SK-N-SH (cell line): ENCODE results near the gene USP47. TPM values are rescaled to one million over a fixed set of nuclear protein-coding genes. Genes with fewer than 3 reads are reported as not detected.
A peak's percentile ranks its signal among the peaks of the same experiment; 100 is the strongest.

ENCODE experiments used
- CTCF ChIA-PET: fragments of 300-600, 350-600 bp; formaldehyde crosslinking; extraction: SDS; loops from one replicate; lab custom pipeline; 2021; lab: Yijun Ruan, JAX
- POLR2A ChIA-PET: fragments of 350-600 bp; sonication (Branson Sonifier 250); formaldehyde crosslinking; extraction: SDS; loops from one replicate; lab custom pipeline; 2020; ENCODE audit warnings: antibody characterized with exemption, inconsistent platforms; lab: Yijun Ruan, JAX
- DNase-seq: peaks from one replicate; pipeline ENCODE4 v3.0.0; 2012
- H2AFZ ChIP-seq: fragments of 200-600 bp; sonication (generic); 2 replicates; pipeline ENCODE4 v1.8.1; 2016; ENCODE audit warnings: antibody characterized with exemption, mild to moderate bottlenecking, low read depth
- H3F3A ChIP-seq: fragments of 200-600 bp; sonication (generic); replicated peaks from 2 replicates; pipeline ENCODE3; 2016; ENCODE audit warnings: antibody characterized with exemption, mild to moderate bottlenecking; ENCODE audit not compliant: insufficient read depth
- H3K27ac ChIP-seq, 2 experiments: fragments of 200-500 bp in 1 of 2; fragments of 200-600 bp in 1 of 2; sonication (Bioruptor generic) in 1 of 2; sonication (generic), shearing (Covaris generic) in 1 of 2; 2 replicates each; pipeline versions ENCODE4 v1.5.1 to v1.6.1; 2014 to 2016; ENCODE audit warnings: low read depth in 2 of 2, inconsistent platforms in 1 of 2, low read length in 1 of 2, mild to moderate bottlenecking in 1 of 2, mixed read lengths in 1 of 2
- H3K27me3 ChIP-seq: fragments of 200-600 bp; sonication (generic), shearing (Covaris generic); 2 replicates; pipeline ENCODE4 v1.6.1; 2016; ENCODE audit warnings: mixed run types; ENCODE audit not compliant: insufficient read depth
- H3K36me3 ChIP-seq, 2 experiments: fragments of 200-500 bp in 1 of 2; fragments of 200-600 bp in 1 of 2; sonication (Bioruptor generic) in 1 of 2; sonication (generic) in 1 of 2; replicated peaks in 1 of 2; 2 replicates each; pipeline versions ENCODE3 to v1.5.1; 2014 to 2016; ENCODE audit warnings: low read length in 1 of 2, mild to moderate bottlenecking in 1 of 2; ENCODE audit not compliant: insufficient read depth in 2 of 2, control insufficient read depth in 1 of 2
- H3K4me1 ChIP-seq, 2 experiments: fragments of 200-500 bp in 1 of 2; fragments of 200-600 bp in 1 of 2; sonication (Bioruptor generic) in 1 of 2; sonication (generic), shearing (Covaris generic) in 1 of 2; 2 replicates each; pipeline versions ENCODE4 v1.5.1 to v1.6.1; 2014 to 2016; ENCODE audit warnings: low read depth in 1 of 2, low read length in 1 of 2, mixed run types in 1 of 2; ENCODE audit not compliant: insufficient read depth in 2 of 2, control insufficient read depth in 1 of 2
- H3K4me2 ChIP-seq: fragments of 200-600 bp; sonication (generic), shearing (Covaris generic); 2 replicates; pipeline ENCODE4 v1.6.1; 2017; ENCODE audit warnings: mixed run types
- H3K4me3 ChIP-seq, 2 experiments: fragments of 200-500 bp in 1 of 2; fragments of 200-600 bp in 1 of 2; sonication (Bioruptor generic) in 1 of 2; sonication (generic), shearing (Covaris generic) in 1 of 2; 2 replicates each; pipeline versions ENCODE4 v1.5.1 to v1.8.1; 2014 to 2016; ENCODE audit warnings: low read depth in 2 of 2, inconsistent platforms in 1 of 2, low read length in 1 of 2, mild to moderate bottlenecking in 1 of 2, mixed read lengths in 1 of 2, moderate library complexity in 1 of 2
- H3K79me2 ChIP-seq: fragments of 200-600 bp; sonication (generic); 2 replicates; pipeline ENCODE4 v1.8.1; 2017; ENCODE audit warnings: mild to moderate bottlenecking; ENCODE audit not compliant: insufficient read depth
- H3K9ac ChIP-seq: fragments of 200-600 bp; sonication (generic); 2 replicates; pipeline ENCODE4 v1.6.1; 2017; ENCODE audit warnings: mixed run types
- H3K9me2 ChIP-seq: fragments of 200-600 bp; sonication (generic); 2 replicates; pipeline ENCODE4 v1.6.1; 2017; ENCODE audit warnings: mixed run types
- H3K9me3 ChIP-seq: fragments of 200-600 bp; sonication (generic); 2 replicates; pipeline ENCODE4 v1.6.1; 2017; ENCODE audit warnings: mixed run types, mild to moderate bottlenecking, moderate library complexity
- H4K20me1 ChIP-seq: fragments of 200-600 bp; sonication (generic); 2 replicates; pipeline ENCODE4 v1.6.1; 2017; ENCODE audit warnings: mild to moderate bottlenecking, mixed run types; ENCODE audit not compliant: insufficient read depth
- FOSL2 ChIP-seq: IDR thresholded peaks from 2 replicates; pipeline ENCODE4 v1.4.0; 2012; ENCODE audit warnings: low read depth, mild to moderate bottlenecking, moderate library complexity, borderline replicate concordance
- JUND ChIP-seq: IDR thresholded peaks from 2 replicates; pipeline ENCODE4 v1.4.0; 2012
- PBX3 ChIP-seq: IDR thresholded peaks from 2 replicates; pipeline ENCODE4; 2012
- RAD21 ChIP-seq: IDR thresholded peaks from 2 replicates; pipeline ENCODE4 v1.6.1; 2012; ENCODE audit warnings: mild to moderate bottlenecking, low read length
- TCF12 ChIP-seq: IDR thresholded peaks from 2 replicates; pipeline ENCODE4 v1.4.0; 2012
- whole genome bisulfite sequencing: methylation state at CpG from one replicate; pipeline ENCODE4 v1.1.6; 2017; ENCODE audit warnings: low lambda C conversion rate; 5-methylcytosine and 5-hydroxymethylcytosine counted together
- polyA plus RNA-seq, 3 experiments: library from polyadenylated mRNA; depleted of rRNA; stranded (reverse); fragments of >200 nt; gene quantifications; 2 replicates each; pipeline ENCODE4 v1.2.3, GENCODE V29; 2012
- TF ChIP-seq, protein P1 (sequence below): fragments of 150-350 bp; IDR thresholded peaks from 2 replicates; pipeline ENCODE4 v1.6.1; 2016; ENCODE audit warnings: mild to moderate bottlenecking, low read depth, low read length

Gene USP47
- polyA plus RNA-seq, 1 of the 3 experiments (the other 2 are of a cell fraction) = 10.3 TPM

DNA sequence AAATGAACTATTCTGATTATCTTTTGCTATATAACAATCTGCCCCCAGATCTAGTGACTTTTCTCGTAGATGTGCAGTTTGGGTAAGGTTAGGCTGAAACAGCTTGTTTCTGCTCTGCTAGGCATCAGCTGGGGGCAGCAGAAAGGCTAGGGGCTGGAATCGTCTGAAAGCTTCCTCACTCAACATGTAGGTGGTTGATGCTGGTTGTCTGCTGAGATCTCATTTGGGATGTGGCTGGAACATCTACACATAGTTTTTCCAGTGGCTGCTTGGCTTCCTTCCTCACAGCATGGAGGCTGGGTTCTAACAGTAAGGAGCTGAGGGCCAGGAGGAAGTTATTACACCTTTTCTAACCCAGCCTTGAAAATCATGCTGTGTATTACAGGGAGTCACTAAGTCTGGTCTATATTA, 30.2 kb downstream of the USP47 start:
- no peak overlapping the region for H3K4me3 ChIP-seq
- peaks cover 99% of the 10 kb centered on the region for H3K79me2 ChIP-seq
- H3K9ac ChIP-seq = no peak overlapping the region
- WGBS = 85% methylated on average over 2 of the region's 2 CpGs
- ChIA-PET CTCF (interaction anchor here (0.7 to 1.0 kb wide), 3 partner anchors 16 to 365 kb away, joined by 3 read pairs; no protein-coding TSS in a partner anchor), POLR2A (no interaction called here)
- no peak for DNase-seq
- H3F3A ChIP-seq = peaks cover 22% of the 10 kb centered on the region
- peaks cover 62% of the 10 kb centered on the region for H4K20me1 ChIP-seq
- peaks cover 21% of the 10 kb centered on the region for H3K9me3 ChIP-seq
- no peak overlapping the region for H2AFZ ChIP-seq
- H3K27ac ChIP-seq = no peak overlapping the region; a peak in 1 of 4 replicates
- H3K4me1 ChIP-seq = peaks cover 0 to 8% of the 10 kb centered on the region in 2 experiments; a peak in 3 of 4 replicates
- no peak for TF ChIP-seq RAD21
- no peak for TF ChIP-seq FOSL2
- H3K9me2 ChIP-seq = no peaks in the 10 kb centered on the region
- no peaks in the 10 kb centered on the region for H3K27me3 ChIP-seq
- peaks cover 7 to 66% of the 10 kb centered on the region in 2 experiments for H3K36me3 ChIP-seq
- no peak overlapping the region for H3K4me2 ChIP-seq

GRCh38 chr11:11876458-11876857, 34.7 kb downstream of the USP47 start:
- Histone ChIP-seq H2AFZ (no peak overlapping the region), H3K27me3 (no peaks in the 10 kb centered on the region), H3K9me2 (no peaks in the 10 kb centered on the region), H3K9me3 (no peaks in the 10 kb centered on the region), H3K79me2 (peaks cover 95% of the 10 kb centered on the region), H3K4me3 (no peak overlapping the region), H3K36me3 (peaks cover 0 to 50% of the 10 kb centered on the region in 2 experiments), H4K20me1 (peaks cover 49% of the 10 kb centered on the region), H3K9ac (no peak overlapping the region), H3F3A (peaks cover 10% of the 10 kb centered on the region), H3K4me1 (peaks cover 0 to 7% of the 10 kb centered on the region in 2 experiments; a peak in 2 of 4 replicates), H3K4me2 (no peak overlapping the region), H3K27ac (no peak overlapping the region)
- DNase-seq = no peak
- POLR2A ChIA-PET = no interaction called here
- no peak for TF ChIP-seq TCF12
- peak; percentile 13; the same call in 1 of the 2 replicates for TF ChIP-seq RAD21
- CTCF ChIA-PET = interaction anchor here (0.7 to 2.0 kb wide), 4 partner anchors 27 to 784 kb away, joined by 3 to 7 read pairs (median 4); no protein-coding TSS in a partner anchor
- WGBS = 84% methylated on average over 2 of the region's 2 CpGs

DNA sequence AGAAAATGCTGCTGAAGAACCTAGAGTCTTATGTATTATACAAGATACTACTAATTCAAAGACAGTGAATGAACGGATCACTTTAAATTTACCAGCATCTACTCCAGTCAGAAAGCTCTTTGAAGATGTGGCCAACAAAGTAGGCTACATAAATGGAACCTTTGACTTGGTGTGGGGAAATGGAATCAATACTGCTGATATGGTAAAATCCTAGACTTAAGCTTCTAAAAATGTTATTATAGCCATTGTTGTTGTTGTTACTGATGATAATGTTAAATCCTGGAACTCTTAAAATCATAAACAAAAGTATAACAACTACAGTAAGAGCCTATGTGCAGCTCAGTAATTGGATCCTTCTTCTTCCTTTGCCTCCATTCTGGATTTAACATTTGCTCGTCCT, 38.4 kb downstream of the USP47 start:
- Histone ChIP-seq H3K9ac (no peak overlapping the region), H3K9me2 (no peaks in the 10 kb centered on the region), H3K4me3 (no peak overlapping the region), H3K9me3 (no peaks in the 10 kb centered on the region), H3K4me1 (no peaks in the 10 kb centered on the region), H3F3A (peaks cover 12% of the 10 kb centered on the region), H3K4me2 (no peak overlapping the region), H4K20me1 (peaks cover 30% of the 10 kb centered on the region), H3K79me2 (peaks cover 89% of the 10 kb centered on the region), H2AFZ (no peak overlapping the region), H3K27ac (no peak overlapping the region), H3K27me3 (no peaks in the 10 kb centered on the region), H3K36me3 (peaks cover 16 to 64% of the 10 kb centered on the region in 2 experiments)
- ChIA-PET POLR2A (no interaction called here), CTCF (interaction anchor here (0.6 to 1.8 kb wide), 3 partner anchors 17 to 52 kb away, joined by 3 to 5 read pairs (median 3); no protein-coding TSS in a partner anchor)
- 96% methylated on average over 2 of the region's 2 CpGs for WGBS
- TF ChIP-seq, protein P1, sequence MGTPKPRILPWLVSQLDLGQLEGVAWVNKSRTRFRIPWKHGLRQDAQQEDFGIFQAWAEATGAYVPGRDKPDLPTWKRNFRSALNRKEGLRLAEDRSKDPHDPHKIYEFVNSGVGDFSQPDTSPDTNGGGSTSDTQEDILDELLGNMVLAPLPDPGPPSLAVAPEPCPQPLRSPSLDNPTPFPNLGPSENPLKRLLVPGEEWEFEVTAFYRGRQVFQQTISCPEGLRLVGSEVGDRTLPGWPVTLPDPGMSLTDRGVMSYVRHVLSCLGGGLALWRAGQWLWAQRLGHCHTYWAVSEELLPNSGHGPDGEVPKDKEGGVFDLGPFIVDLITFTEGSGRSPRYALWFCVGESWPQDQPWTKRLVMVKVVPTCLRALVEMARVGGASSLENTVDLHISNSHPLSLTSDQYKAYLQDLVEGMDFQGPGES = no peak
- TF ChIP-seq PBX3 (no peak), JUND (no peak)
- DNase-seq = no peak
